Measurements from ENCODE around the gene ATP1B3.

The ATP1B3 gene

GRCh38 chr3:141853629-141854168 is 22.7 kb upstream of the ATP1B3 start:
- in situ Hi-C loops (cut with HindIII; ENCODE audit: low pct_ligation_motif_present, low sequenced_read_pairs): no loop called here
- TF ChIP-seq, protein P1, sequence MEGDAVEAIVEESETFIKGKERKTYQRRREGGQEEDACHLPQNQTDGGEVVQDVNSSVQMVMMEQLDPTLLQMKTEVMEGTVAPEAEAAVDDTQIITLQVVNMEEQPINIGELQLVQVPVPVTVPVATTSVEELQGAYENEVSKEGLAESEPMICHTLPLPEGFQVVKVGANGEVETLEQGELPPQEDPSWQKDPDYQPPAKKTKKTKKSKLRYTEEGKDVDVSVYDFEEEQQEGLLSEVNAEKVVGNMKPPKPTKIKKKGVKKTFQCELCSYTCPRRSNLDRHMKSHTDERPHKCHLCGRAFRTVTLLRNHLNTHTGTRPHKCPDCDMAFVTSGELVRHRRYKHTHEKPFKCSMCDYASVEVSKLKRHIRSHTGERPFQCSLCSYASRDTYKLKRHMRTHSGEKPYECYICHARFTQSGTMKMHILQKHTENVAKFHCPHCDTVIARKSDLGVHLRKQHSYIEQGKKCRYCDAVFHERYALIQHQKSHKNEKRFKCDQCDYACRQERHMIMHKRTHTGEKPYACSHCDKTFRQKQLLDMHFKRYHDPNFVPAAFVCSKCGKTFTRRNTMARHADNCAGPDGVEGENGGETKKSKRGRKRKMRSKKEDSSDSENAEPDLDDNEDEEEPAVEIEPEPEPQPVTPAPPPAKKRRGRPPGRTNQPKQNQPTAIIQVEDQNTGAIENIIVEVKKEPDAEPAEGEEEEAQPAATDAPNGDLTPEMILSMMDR (IDR thresholded peaks at IDR 0.05; ENCODE audit: low read depth, low read length, missing control alignments): no peak
- no peak for DNase-seq
- Histone ChIP-seq H3K4me3 (ENCODE audit: low read depth, low read length) (no peak overlapping the region), H3K27me3 (replicated peaks) (no peaks in the 10 kb centered on the region), H3K36me3 (replicated peaks) (no peaks in the 10 kb centered on the region), H3K27ac (no peak overlapping the region)

DNA sequence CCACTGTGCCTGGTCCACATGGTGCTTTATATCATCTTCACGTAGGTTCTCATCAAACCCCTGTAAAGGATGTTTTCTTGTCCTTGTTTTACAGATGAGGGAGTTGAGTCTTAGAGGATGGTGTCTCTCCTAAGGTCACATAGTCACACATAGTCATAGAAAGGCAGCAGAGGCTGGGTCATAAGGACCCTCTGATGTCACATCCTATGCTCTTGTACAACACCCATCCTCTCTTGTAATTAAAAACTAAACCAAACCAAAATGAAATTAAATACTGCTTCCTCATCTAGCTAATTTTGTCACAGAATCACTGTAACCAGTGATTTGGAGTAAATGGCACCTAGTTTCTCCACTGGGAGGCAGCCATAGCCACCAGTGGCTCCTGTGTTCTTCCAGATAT is 21.8 kb upstream of the ATP1B3 start:
- in situ Hi-C loops (cut with HindIII; ENCODE audit: low pct_ligation_motif_present, low sequenced_read_pairs): no loop called here
- DNase-seq: no peak
- Histone ChIP-seq H3K4me3 (ENCODE audit: low read depth, low read length) (no peak overlapping the region), H3K27me3 (replicated peaks) (no peaks in the 10 kb centered on the region), H3K27ac (no peak overlapping the region), H3K36me3 (replicated peaks) (no peaks in the 10 kb centered on the region)
- TF ChIP-seq, protein P1 (IDR thresholded peaks at IDR 0.05; ENCODE audit: low read depth, low read length, missing control alignments): peak; percentile 22

DNA sequence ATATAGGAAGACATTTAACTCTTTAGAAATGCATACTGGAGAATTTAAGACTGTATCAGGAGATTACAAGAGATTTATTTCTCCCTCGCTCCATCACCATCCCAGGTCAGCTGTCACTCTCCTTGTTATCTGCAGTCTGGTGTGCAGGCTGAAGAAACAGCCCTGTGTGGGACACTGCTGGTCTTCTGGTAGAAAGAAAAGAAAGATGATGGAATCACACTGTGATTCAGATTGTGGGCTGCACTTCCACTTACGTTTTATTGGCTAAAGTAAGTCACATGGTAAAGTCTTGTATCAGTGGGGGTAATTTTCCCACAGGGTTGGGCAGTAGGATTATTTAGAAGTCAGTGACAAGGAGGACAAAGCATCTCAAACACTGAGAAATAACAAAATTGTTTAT is 18.1 kb upstream of the ATP1B3 start:
- TF ChIP-seq, protein P1 (IDR thresholded peaks at IDR 0.05; ENCODE audit: low read depth, low read length, missing control alignments): no peak
- Histone ChIP-seq H3K4me3 (ENCODE audit: low read depth, low read length) (no peak overlapping the region), H3K27ac (no peak overlapping the region), H3K27me3 (replicated peaks) (no peaks in the 10 kb centered on the region), H3K36me3 (replicated peaks) (no peaks in the 10 kb centered on the region)
- no peak for DNase-seq
- in situ Hi-C loops (cut with HindIII; ENCODE audit: low pct_ligation_motif_present, low sequenced_read_pairs): no loop called here

DNA sequence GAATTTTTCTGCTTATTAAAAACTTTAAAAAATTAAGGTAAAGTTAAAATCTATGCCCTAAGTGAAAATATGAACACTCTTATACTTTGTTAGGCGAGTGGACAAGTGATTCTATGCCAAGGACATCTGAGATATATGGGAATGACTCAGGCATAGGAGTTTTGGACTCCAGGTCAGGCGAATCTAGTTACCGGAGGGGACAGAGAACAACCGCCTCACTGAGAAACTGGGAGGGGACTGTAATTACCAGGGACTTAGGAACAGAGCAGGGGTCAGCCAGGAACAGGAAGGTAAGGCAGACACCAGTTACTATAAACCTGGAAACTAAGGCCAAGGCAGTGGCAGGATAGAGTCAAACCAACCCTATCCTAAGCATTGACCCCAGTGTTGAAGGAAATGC is 16.8 kb upstream of the ATP1B3 start:
- TF ChIP-seq, protein P1 (IDR thresholded peaks at IDR 0.05; ENCODE audit: low read depth, low read length, missing control alignments): no peak
- Histone ChIP-seq H3K27ac (no peak overlapping the region), H3K27me3 (replicated peaks) (no peaks in the 10 kb centered on the region), H3K4me3 (ENCODE audit: low read depth, low read length) (no peak overlapping the region), H3K36me3 (replicated peaks) (no peaks in the 10 kb centered on the region)
- no peak for DNase-seq
- in situ Hi-C loops (cut with HindIII; ENCODE audit: low pct_ligation_motif_present, low sequenced_read_pairs): no loop called here

- Histone ChIP-seq H3K4me3 (ENCODE audit: low read depth, low read length) (no peak overlapping the region), H3K27ac (no peak overlapping the region), H3K27me3 (replicated peaks) (no peaks in the 10 kb centered on the region), H3K36me3 (replicated peaks) (no peaks in the 10 kb centered on the region)
- TF ChIP-seq, protein P1 (IDR thresholded peaks at IDR 0.05; ENCODE audit: low read depth, low read length, missing control alignments): no peak
- in situ Hi-C loops (cut with HindIII; ENCODE audit: low pct_ligation_motif_present, low sequenced_read_pairs): no loop called here
- no peak for DNase-seq
Observed at GRCh38 chr3:141860086-141860669, 16.3 kb upstream of the ATP1B3 start.

Measured in brain microvascular endothelial cell (primary cell).